HCT116 (cell line): Measurements from ENCODE around the gene C14orf93. TPM values are rescaled to one million over a fixed set of nuclear protein-coding genes. Genes with fewer than 3 reads are reported as not detected.

Experiments
- ATAC-seq: fragments of 200-7000 bp; cut with Tn5 transposase; 2 replicates; pipeline ENCODE4 v1.9.1; 2020; ENCODE audit warnings: mild to moderate bottlenecking, moderate library complexity
- BruUV-seq: library from RNA; stranded (reverse); fragments of 400-500 nt; replicated peaks from 2 replicates; lab custom pipeline; 2021; lab: Mats Ljungman, UMichigan
- CTCF ChIA-PET: fragments of 300-600 bp; sonication (Branson Sonifier 250); formaldehyde crosslinking; loops from one replicate; lab custom pipeline; 2021; ENCODE audit warnings: antibody characterized with exemption; lab: Charles Lee
- POLR2A ChIA-PET: fragments of 300-600, 350-600 bp; sonication (Branson Sonifier 250); formaldehyde crosslinking; loops from one replicate; lab custom pipeline; 2021; ENCODE audit warnings: antibody characterized with exemption; lab: Charles Lee
- RAD21 ChIA-PET, 2 experiments: fragments of 300-600 bp; sonication (Branson Sonifier 250); formaldehyde crosslinking; loops; one replicate each; lab custom pipeline; 2023; ENCODE audit warnings: low total read pairs in 2 of 2; ENCODE audit not compliant: uncharacterized antibody in 2 of 2, unreplicated experiment in 2 of 2, low non-redundant PET in 1 of 2; lab: Charles Lee
- DNase-seq: peaks from one replicate; pipeline ENCODE4 v3.0.0-alpha.2; 2010; ENCODE audit warnings: low read depth, low spot score
- H2AFZ ChIP-seq: fragments of 200-600 bp; shearing (Covaris generic), sonication (generic); 2 replicates; pipeline ENCODE4 v1.6.1; 2017; ENCODE audit warnings: low read depth, mixed run types, mixed read lengths, antibody characterized with exemption, low read length; ENCODE audit not compliant: poor library complexity, severe bottlenecking
- H3K27ac ChIP-seq: 2 replicates; pipeline ENCODE4 v1.5.1; 2012; ENCODE audit warnings: low read depth, low read length
- H3K27me3 ChIP-seq: fragments of 200-600 bp; sonication (generic); 2 replicates; pipeline ENCODE4 v1.6.1; 2016; ENCODE audit warnings: mixed run types, low read length, mixed read lengths; ENCODE audit not compliant: insufficient read depth
- H3K36me3 ChIP-seq, 2 experiments: fragments of 200-500 bp in 1 of 2; fragments of 200-600 bp in 1 of 2; sonication (Bioruptor generic) in 1 of 2; sonication (generic) in 1 of 2; 2 replicates each; pipeline versions ENCODE4 v1.5.1 to v1.6.1; 2014 to 2016; ENCODE audit warnings: low read length in 2 of 2, inconsistent platforms in 1 of 2, mixed read lengths in 1 of 2, mixed run types in 1 of 2; ENCODE audit not compliant: insufficient read depth in 2 of 2, control insufficient read depth in 1 of 2
- H3K4me1 ChIP-seq, 2 experiments: fragments of 200-600 bp in 1 of 2; sonication (generic) in 1 of 2; 2 replicates each; pipeline versions ENCODE4 v1.5.1 to v1.6.1; 2012 to 2017; ENCODE audit warnings: low read length in 2 of 2, inconsistent platforms in 1 of 2, mild to moderate bottlenecking in 1 of 2, mixed read lengths in 1 of 2, mixed run types in 1 of 2, moderate library complexity in 1 of 2; ENCODE audit not compliant: insufficient read depth in 2 of 2, control insufficient read depth in 1 of 2
- H3K4me2 ChIP-seq: fragments of 200-600 bp; sonication (generic); 2 replicates; pipeline ENCODE4 v1.6.1; 2017; ENCODE audit warnings: mixed run types, low read length, mixed read lengths
- H3K4me3 ChIP-seq, 2 experiments: fragments of 200-600 bp in 1 of 2; sonication (generic) in 1 of 2; replicated peaks in 1 of 2; 2 replicates each; pipeline ENCODE4 v1.5.1; 2011 to 2016; ENCODE audit warnings: low read length in 2 of 2, control low read depth in 1 of 2, low read depth in 1 of 2, mild to moderate bottlenecking in 1 of 2, mixed read lengths in 1 of 2, mixed run types in 1 of 2
- H3K79me2 ChIP-seq: fragments of 200-600 bp; sonication (generic); 2 replicates; pipeline ENCODE4 v1.6.1; 2017; ENCODE audit warnings: mild to moderate bottlenecking, mixed run types, low read length, moderate library complexity, mixed read lengths; ENCODE audit not compliant: insufficient read depth
- H3K9ac ChIP-seq: fragments of 200-600 bp; sonication (generic); 2 replicates; pipeline ENCODE4 v1.6.1; 2016; ENCODE audit warnings: low read length, mixed read lengths
- H3K9me2 ChIP-seq: fragments of 200-600 bp; sonication (generic), shearing (Covaris generic); 2 replicates; pipeline ENCODE4 v1.6.1; 2017; ENCODE audit warnings: mixed run types, mild to moderate bottlenecking, moderate library complexity; ENCODE audit not compliant: insufficient read depth
- H3K9me3 ChIP-seq, 2 experiments: fragments of 200-500 bp in 1 of 2; fragments of 200-600 bp in 1 of 2; sonication (Bioruptor generic) in 1 of 2; sonication (generic) in 1 of 2; 2 replicates each; pipeline ENCODE4 v1.6.1; 2014 to 2017; ENCODE audit warnings: low read length in 2 of 2, mixed read lengths in 2 of 2, inconsistent platforms in 1 of 2, low read depth in 1 of 2, mild to moderate bottlenecking in 1 of 2, mixed run types in 1 of 2, moderate library complexity in 1 of 2; ENCODE audit not compliant: control insufficient read depth in 1 of 2, insufficient read depth in 1 of 2
- H4K20me1 ChIP-seq: fragments of 200-600 bp; sonication (generic), shearing (Covaris generic); 2 replicates; pipeline ENCODE4 v1.6.1; 2017; ENCODE audit warnings: mixed run types, mild to moderate bottlenecking, moderate library complexity; ENCODE audit not compliant: insufficient read depth
- ATF3 ChIP-seq: IDR thresholded peaks from 2 replicates; pipeline ENCODE4 v1.6.1; 2012
- CEBPB ChIP-seq: IDR thresholded peaks from 2 replicates; pipeline ENCODE4 v1.6.1; 2012; ENCODE audit warnings: low read depth
- CTCF ChIP-seq, 3 experiments: fragments of 200-600 bp in 1 of 3; sonication (generic) in 1 of 3; IDR thresholded peaks in 2 of 3; conservative IDR thresholded peaks in 1 of 3; 2 replicates each; pipeline ENCODE4 v1.5.1; 2012 to 2017; ENCODE audit warnings: low read depth in 2 of 3, low read length in 2 of 3, antibody characterized with exemption in 1 of 3, borderline replicate concordance in 1 of 3, control low read depth in 1 of 3, mild to moderate bottlenecking in 1 of 3, mixed read lengths in 1 of 3, mixed run types in 1 of 3, moderate library complexity in 1 of 3; ENCODE audit not compliant: insufficient read depth in 1 of 3
- EGR1 ChIP-seq: IDR thresholded peaks from 2 replicates; pipeline ENCODE4 v1.6.1; 2012; ENCODE audit warnings: low read depth
- ELF1 ChIP-seq: IDR thresholded peaks from 2 replicates; pipeline ENCODE4 v1.6.1; 2012; ENCODE audit warnings: low read depth, borderline replicate concordance
- FOSL1 ChIP-seq: IDR thresholded peaks from 2 replicates; pipeline ENCODE4 v1.6.1; 2012; ENCODE audit warnings: low read depth
- JUND ChIP-seq: IDR thresholded peaks from 2 replicates; pipeline ENCODE4 v1.6.1; 2012
- MAX ChIP-seq: IDR thresholded peaks from 2 replicates; pipeline ENCODE4 v1.6.1; 2012
- POLR2A ChIP-seq: IDR thresholded peaks from 2 replicates; pipeline ENCODE4 v1.7.0; 2011; ENCODE audit warnings: borderline replicate concordance; ENCODE audit not compliant: insufficient read depth, insufficient read length; ENCODE audit errors: extremely low read depth
- POLR2AphosphoS5 ChIP-seq: IDR thresholded peaks from 2 replicates; pipeline ENCODE4 v1.6.1; 2011; ENCODE audit warnings: mild to moderate bottlenecking, low read depth, low read length, moderate library complexity
- SIN3A ChIP-seq: IDR thresholded peaks from 2 replicates; pipeline ENCODE4 v1.6.1; 2012; ENCODE audit warnings: low read depth
- SP1 ChIP-seq: IDR thresholded peaks from 2 replicates; pipeline ENCODE4 v1.6.1; 2012; ENCODE audit warnings: low read depth
- SRF ChIP-seq: IDR thresholded peaks from 2 replicates; pipeline ENCODE4 v1.6.1; 2012; ENCODE audit warnings: low read depth
- TCF7L2 ChIP-seq: IDR thresholded peaks from 2 replicates; pipeline ENCODE4 v1.7.0; 2011; ENCODE audit warnings: borderline replicate concordance, inconsistent platforms; ENCODE audit not compliant: insufficient read depth, insufficient read length; ENCODE audit errors: extremely low read depth
- YY1 ChIP-seq: IDR thresholded peaks from 2 replicates; pipeline ENCODE4 v1.6.1; 2011; ENCODE audit warnings: low read length, low read depth, moderate library complexity, mild to moderate bottlenecking; ENCODE audit not compliant: insufficient replicate concordance; ENCODE audit errors: extremely low read depth
- ZBTB33 ChIP-seq: IDR thresholded peaks from 2 replicates; pipeline ENCODE4 v1.6.1; 2011; ENCODE audit warnings: mild to moderate bottlenecking, low read length, moderate library complexity; ENCODE audit not compliant: insufficient replicate concordance; ENCODE audit errors: extremely low read depth
- ZFX ChIP-seq: fragments of 450-650 bp; IDR thresholded peaks from 2 replicates; pipeline ENCODE4 v1.6.1; 2017
- ZNF274 ChIP-seq: fragments of 200-500 bp; sonication (Bioruptor generic); IDR thresholded peaks from 2 replicates; pipeline ENCODE4 v1.6.1; 2014; ENCODE audit warnings: mild to moderate bottlenecking, low read depth, low read length, inconsistent platforms
- intact Hi-C: fragments of 100-400 bp; cut with micrococcal nuclease; formaldehyde crosslinking; loops from 2 replicates; pipeline ENCODE4 v1.10.0; 2022
- total RNA-seq: library from RNA; stranded (reverse); gene quantifications from one replicate; pipeline ENCODE4 v1.2.1, GENCODE V29; 2021; ENCODE audit not compliant: unreplicated experiment
- TF ChIP-seq, protein P1 (sequence below): IDR thresholded peaks from 2 replicates; pipeline ENCODE4 v1.6.1; 2012; ENCODE audit warnings: low read depth

C14orf93 gene
- total RNA-seq, 1 experiment from 2014 or later = 13.7 TPM

- ChIA-PET RAD21 (interaction anchor here (0.6 to 1.6 kb wide), 15 partner anchors 9 to 163 kb away, joined by 3 to 12 read pairs (median 4); partner anchors contain the start of gene CDH24 (in 1 of the 2)), POLR2A (interaction anchor here (0.8 to 1.2 kb wide), 4 partner anchors 8 to 72 kb away, joined by 3 to 10 read pairs (median 6); partner anchors contain the start of gene CDH24), CTCF (interaction anchor here (0.6 to 7.6 kb wide), 40 partner anchors 9 to 481 kb away, joined by 3 to 175 read pairs (median 4); partner anchors contain the start of genes ACIN1, C14orf119, CDH24 and HAUS4)
- Histone ChIP-seq H3K79me2 (peaks cover 14% of the 10 kb centered on the region; the same call in 1 of the 2 replicates), H3K4me1 (peaks cover 2 to 9% of the 10 kb centered on the region in 2 experiments; a peak in 2 of 4 replicates), H3K9me3 (no peaks in the 10 kb centered on the region), H4K20me1 (no peaks in the 10 kb centered on the region), H3K27me3 (no peaks in the 10 kb centered on the region), H3K9me2 (no peaks in the 10 kb centered on the region), H3K36me3 (no peaks in the 10 kb centered on the region)
- ATAC-seq (no peak), DNase-seq (no peak)
- intact Hi-C loops = loop anchor here (1.0 to 10.0 kb wide), 4 partner anchors 72 to 601 kb away; partner anchors contain the start of genes BCL2L2 and PPP1R3E
- TF ChIP-seq ZBTB33 (no peak), YY1 (no peak), ATF3 (no peak), ZFX (no peak), JUND (no peak), EGR1 (no peak), SIN3A (no peak), ELF1 (no peak), CTCF (IDR thresholded peaks at IDR 0.05 in 2 of 3, conservative IDR thresholded peaks at IDR 0.05 in 1 of 3; ENCODE audit: borderline replicate concordance in 1 of 3, insufficient read depth in 1 of 3, low read depth in 2 of 3, low read length in 2 of 3) (no peak), MAX (no peak), FOSL1 (no peak), POLR2A (no peak), TCF7L2 (no peak), CEBPB (no peak), POLR2AphosphoS5 (no peak), SRF (no peak), SP1 (no peak), ZNF274 (no peak)
- TF ChIP-seq, protein P1, sequence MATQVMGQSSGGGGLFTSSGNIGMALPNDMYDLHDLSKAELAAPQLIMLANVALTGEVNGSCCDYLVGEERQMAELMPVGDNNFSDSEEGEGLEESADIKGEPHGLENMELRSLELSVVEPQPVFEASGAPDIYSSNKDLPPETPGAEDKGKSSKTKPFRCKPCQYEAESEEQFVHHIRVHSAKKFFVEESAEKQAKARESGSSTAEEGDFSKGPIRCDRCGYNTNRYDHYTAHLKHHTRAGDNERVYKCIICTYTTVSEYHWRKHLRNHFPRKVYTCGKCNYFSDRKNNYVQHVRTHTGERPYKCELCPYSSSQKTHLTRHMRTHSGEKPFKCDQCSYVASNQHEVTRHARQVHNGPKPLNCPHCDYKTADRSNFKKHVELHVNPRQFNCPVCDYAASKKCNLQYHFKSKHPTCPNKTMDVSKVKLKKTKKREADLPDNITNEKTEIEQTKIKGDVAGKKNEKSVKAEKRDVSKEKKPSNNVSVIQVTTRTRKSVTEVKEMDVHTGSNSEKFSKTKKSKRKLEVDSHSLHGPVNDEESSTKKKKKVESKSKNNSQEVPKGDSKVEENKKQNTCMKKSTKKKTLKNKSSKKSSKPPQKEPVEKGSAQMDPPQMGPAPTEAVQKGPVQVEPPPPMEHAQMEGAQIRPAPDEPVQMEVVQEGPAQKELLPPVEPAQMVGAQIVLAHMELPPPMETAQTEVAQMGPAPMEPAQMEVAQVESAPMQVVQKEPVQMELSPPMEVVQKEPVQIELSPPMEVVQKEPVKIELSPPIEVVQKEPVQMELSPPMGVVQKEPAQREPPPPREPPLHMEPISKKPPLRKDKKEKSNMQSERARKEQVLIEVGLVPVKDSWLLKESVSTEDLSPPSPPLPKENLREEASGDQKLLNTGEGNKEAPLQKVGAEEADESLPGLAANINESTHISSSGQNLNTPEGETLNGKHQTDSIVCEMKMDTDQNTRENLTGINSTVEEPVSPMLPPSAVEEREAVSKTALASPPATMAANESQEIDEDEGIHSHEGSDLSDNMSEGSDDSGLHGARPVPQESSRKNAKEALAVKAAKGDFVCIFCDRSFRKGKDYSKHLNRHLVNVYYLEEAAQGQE = no peak
- TF ChIP-seq, all 23 proteins: peak for 0
- no peak overlapping the region for H3K4me2 ChIP-seq
- no peak overlapping the region for H2AFZ ChIP-seq
- H3K4me3 ChIP-seq = no peak overlapping the region
- no peak overlapping the region for H3K27ac ChIP-seq
- H3K9ac ChIP-seq = no peak overlapping the region
- no TSS peak for BruUV-seq
Measured at GRCh38 chr14:22985894-22986507, 23.9 kb downstream of the C14orf93 start.
